ENCODE data around the gene DTNA.

DTNA gene

GRCh38 chr18:34772887-34773286 lies 62.8 kb downstream of the DTNA start:
- no peak for DNase-seq (ENCODE audit: low read depth in 2 of 2)

GRCh38 chr18:34773378-34773777 lies 63.3 kb downstream of the DTNA start:
- no peak for DNase-seq (ENCODE audit: low read depth in 2 of 2)

- no peak for DNase-seq (ENCODE audit: low read depth in 2 of 2)
Observed at GRCh38 chr18:34773961-34774766, 64.1 kb downstream of the DTNA start.

- no peak for DNase-seq (ENCODE audit: low read depth in 2 of 2)
Observed at GRCh38 chr18:34775461-34775860, 65.4 kb downstream of the DTNA start.

- no peak for DNase-seq (ENCODE audit: low read depth in 2 of 2)
Observed at GRCh38 chr18:34779112-34779511, 69.0 kb downstream of the DTNA start.

- no peak for DNase-seq (ENCODE audit: low read depth in 2 of 2)
Observed at GRCh38 chr18:34780856-34781255, 70.8 kb downstream of the DTNA start.

GRCh38 chr18:34783501-34783900 lies 73.4 kb downstream of the DTNA start:
- DNase-seq (ENCODE audit: low read depth in 2 of 2): no peak

- no peak for DNase-seq (ENCODE audit: low read depth in 2 of 2)
Observed at GRCh38 chr18:34786162-34786741, 76.2 kb downstream of the DTNA start.

GRCh38 chr18:34787931-34788532 lies 77.9 kb downstream of the DTNA start:
- no peak for DNase-seq (ENCODE audit: low read depth in 2 of 2)

- no peak for DNase-seq (ENCODE audit: low read depth in 2 of 2)
Observed at GRCh38 chr18:34789768-34790344, 79.8 kb downstream of the DTNA start.

GRCh38 chr18:34794348-34794747 lies 84.2 kb downstream of the DTNA start:
- no peak for DNase-seq (ENCODE audit: low read depth in 2 of 2)

GRCh38 chr18:34795070-34795732 lies 85.1 kb downstream of the DTNA start:
- no peak for DNase-seq (ENCODE audit: low read depth in 2 of 2)

GRCh38 chr18:34796035-34796657 lies 86.0 kb downstream of the DTNA start:
- no peak for DNase-seq (ENCODE audit: low read depth in 2 of 2)

- no peak for DNase-seq (ENCODE audit: low read depth in 2 of 2)
Observed at GRCh38 chr18:34799291-34799690, 89.2 kb downstream of the DTNA start.

- no peak for DNase-seq (ENCODE audit: low read depth in 2 of 2)
Observed at GRCh38 chr18:34800381-34800780, 90.3 kb downstream of the DTNA start.

GRCh38 chr18:34801774-34802173 lies 91.7 kb downstream of the DTNA start:
- DNase-seq (ENCODE audit: low read depth in 2 of 2): no peak

- no peak for DNase-seq (ENCODE audit: low read depth in 2 of 2)
Observed at GRCh38 chr18:34802959-34803358, 92.9 kb downstream of the DTNA start.

- no peak for DNase-seq (ENCODE audit: low read depth in 2 of 2)
Observed at GRCh38 chr18:34803877-34804400, 93.8 kb downstream of the DTNA start.

- no peak for DNase-seq (ENCODE audit: low read depth in 2 of 2)
Observed at GRCh38 chr18:34805103-34805877, 95.2 kb downstream of the DTNA start.

- DNase-seq (ENCODE audit: low read depth in 2 of 2): no peak
Observed at GRCh38 chr18:34805878-34806351, 95.8 kb downstream of the DTNA start.

- DNase-seq (ENCODE audit: low read depth in 2 of 2): no peak
Observed at GRCh38 chr18:34806527-34806926, 96.4 kb downstream of the DTNA start.

Measured in stimulated activated CD8-positive, alpha-beta memory T cell treated with anti-CD3 and anti-CD28 coated beads, Interleukin-15, amount 100 ng/mL, for 48 hours (primary cell).